Ovary (tissue), 3 donors: ENCODE data around the gene XRCC5.

Experiments used
- CTCF ChIP-seq, 3 donors: fragments of 450-650 bp in 2 of 3; fragments of 200-600 bp in 1 of 3; IDR thresholded peaks; one replicate each; pipeline versions ENCODE4 v1.5.1 to v1.8.0; 2016 to 2022; ENCODE audit warnings: antibody characterized with exemption in 3 of 3, mild to moderate bottlenecking in 1 of 3
- EP300 ChIP-seq: sonication (generic); formaldehyde crosslinking; IDR thresholded peaks from one replicate; pipeline ENCODE4 v1.6.1; 2017; ENCODE audit warnings: antibody characterized with exemption
- POLR2A ChIP-seq: fragments of 450-650 bp; IDR thresholded peaks from one replicate; pipeline ENCODE4 v1.6.1; 2017; ENCODE audit warnings: antibody characterized with exemption, mild to moderate bottlenecking, moderate library complexity
- donor health status: DM: no; HTN: no; CAD: no.

GRCh38 chr2:216103213-216103612 is 5.9 kb upstream of the XRCC5 start:
- TF ChIP-seq CTCF (IDR thresholded peaks at IDR 0.05) (no peak), EP300 (no peak), POLR2A (no peak)
